Left forelimb (tissue), 1 donor: ENCODE measurements around the gene SMYD4.
"Not testable (repeated sequence)": the region's sequence is repeated elsewhere in the genome, so short reads cannot be mapped to it uniquely, and the experiment has no call there.

Experiments used
- DNase-seq: peaks from one replicate; pipeline ENCODE4 v3.0.0-alpha.2; 2018; ENCODE audit warnings: low spot score

SMYD4 gene

GRCh38 chr17:1755827-1756262 is 73.9 kb downstream of the SMYD4 start:
- no peak for DNase-seq

DNA sequence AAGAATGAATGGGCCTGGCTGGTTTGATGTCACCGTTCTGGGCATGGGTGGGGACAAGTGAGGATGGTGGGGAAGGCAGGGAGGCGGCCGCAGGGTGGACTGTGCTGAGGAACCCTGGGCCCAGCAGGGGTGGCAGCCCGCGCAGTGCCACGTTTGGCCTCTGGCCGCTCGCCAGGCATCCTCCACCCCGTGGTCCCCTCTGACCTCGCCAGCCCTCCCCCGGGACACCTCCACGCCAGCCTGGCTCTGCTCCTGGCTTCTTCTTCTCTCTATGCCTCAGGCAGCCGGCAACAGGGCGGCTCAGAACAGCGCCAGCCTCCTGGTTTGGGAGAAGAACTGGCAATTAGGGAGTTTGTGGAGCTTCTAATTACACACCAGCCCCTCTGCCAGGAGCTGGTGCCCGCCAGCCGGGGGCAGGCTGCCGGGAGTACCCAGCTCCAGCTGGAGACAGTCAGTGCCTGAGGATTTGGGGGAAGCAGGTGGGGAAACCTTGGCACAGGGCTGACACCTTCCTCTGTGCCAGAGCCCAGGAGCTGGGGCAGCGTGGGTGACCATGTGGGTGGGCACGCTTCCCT is 74.4 kb downstream of the SMYD4 start:
- no peak for DNase-seq

- DNase-seq, result no peak
Observed at GRCh38 chr17:1754430-1755112, 75.1 kb downstream of the SMYD4 start.

- no peak for DNase-seq
Observed at GRCh38 chr17:1753767-1754429, 75.8 kb downstream of the SMYD4 start.

- no peak for DNase-seq
Observed at GRCh38 chr17:1752425-1753262, 77.1 kb downstream of the SMYD4 start.

DNA sequence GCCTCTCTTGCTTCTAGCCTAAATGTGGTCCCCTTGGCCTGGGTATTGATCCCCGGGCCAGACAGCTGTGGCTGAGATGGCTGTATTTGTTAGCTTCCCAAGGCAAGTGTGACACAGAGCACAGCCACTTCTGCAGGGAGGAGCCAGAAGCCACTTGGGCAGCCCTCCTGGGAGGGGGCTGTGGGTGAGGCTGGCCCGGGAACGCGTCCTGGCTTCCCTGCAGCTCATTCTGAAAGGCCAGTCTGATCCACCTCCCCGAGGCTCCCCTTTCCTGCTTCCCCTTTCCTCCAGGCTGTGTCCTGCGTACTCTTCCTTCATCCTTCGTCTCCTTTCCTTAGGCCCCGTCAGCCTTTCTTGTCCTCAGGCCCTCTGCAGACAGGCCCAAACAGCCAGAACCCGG is 79.1 kb downstream of the SMYD4 start:
- DNase-seq, result no peak

GRCh38 chr17:1746975-1747543 is 82.6 kb downstream of the SMYD4 start:
- DNase-seq, result no peak

DNA sequence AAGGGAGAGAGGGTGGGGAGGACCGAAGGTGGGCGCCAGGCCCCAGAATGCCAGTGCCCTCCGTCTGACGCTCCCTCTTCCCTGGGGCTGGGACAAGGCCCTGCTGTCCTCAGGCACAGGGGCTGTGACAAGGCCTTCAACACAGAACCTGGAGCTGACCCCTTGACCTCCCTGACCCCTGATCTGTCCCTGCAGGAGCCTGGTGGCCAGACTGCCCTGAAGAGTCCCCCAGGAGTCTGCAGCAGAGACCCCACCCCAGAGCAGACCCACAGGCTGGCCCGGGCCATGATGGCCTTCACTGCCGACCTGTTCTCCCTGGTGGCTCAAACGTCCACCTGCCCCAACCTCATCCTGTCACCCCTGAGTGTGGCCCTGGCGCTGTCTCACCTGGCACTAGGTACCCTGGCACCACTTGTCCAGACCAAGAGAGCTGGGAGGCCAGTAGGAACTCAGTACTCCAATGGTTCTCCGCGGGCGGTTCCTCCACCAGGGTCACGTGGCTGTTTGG is 84.1 kb downstream of the SMYD4 start:
- DNase-seq, result no peak

DNA sequence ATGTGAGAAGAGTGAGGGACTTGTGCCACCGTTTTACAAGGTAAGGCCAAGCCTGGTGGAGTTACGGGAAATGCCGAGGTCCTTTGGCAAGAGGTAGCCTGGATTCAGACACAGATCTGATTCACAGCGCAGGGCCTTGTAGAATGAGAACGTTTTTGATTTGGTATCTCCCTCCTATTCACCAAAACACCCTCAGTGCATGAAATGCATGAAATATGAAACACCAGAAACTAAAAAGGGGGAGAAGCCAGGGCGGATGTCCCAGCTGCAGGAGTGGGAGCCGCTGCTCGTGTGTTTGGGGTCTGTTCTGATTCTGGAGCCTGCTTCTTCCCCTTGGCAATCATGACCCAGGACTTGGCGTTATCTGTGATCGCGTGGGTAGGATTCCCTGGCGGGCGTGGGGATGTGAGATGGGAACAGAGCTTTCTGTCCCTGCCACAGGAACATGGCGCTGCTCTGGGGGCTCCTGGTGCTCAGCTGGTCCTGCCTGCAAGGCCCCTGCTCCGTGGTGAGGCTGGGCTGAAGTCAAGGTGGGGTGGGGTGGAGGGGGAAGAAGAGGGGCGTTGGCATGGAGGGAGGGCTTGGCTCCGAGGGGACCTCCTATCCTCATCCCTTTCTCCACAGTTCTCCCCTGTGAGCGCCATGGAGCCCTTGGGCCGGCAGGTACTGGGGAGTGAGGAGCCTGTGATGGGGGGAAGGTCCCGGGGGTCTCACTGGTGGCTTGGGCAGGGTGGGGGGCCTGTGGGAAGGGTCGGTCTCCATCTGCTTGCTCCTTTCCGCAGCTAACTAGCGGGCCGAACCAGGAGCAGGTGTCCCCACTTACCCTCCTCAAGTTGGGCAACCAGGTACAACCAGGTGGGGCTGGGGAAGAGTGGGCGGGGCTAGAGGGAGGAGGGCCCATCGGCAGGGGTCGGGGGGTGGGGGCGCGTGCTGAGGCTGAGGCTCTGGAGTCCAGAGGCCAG is 84.9 kb downstream of the SMYD4 start:
- DNase-seq, result no peak

- DNase-seq, result peak; percentile 63
Observed at GRCh38 chr17:1743088-1743439, 86.6 kb downstream of the SMYD4 start.

GRCh38 chr17:1742371-1743087 is 87.2 kb downstream of the SMYD4 start, which contains the start of gene SERPINF2:
Gene SERPINF2 (plus strand): TSS chr17:1742871. CDS start chr17:1744996, 2,125 bp downstream.
- DNase-seq, result no peak

GRCh38 chr17:1741899-1742298 is 87.8 kb downstream of the SMYD4 start:
- DNase-seq, result not testable (repeated sequence)

DNA sequence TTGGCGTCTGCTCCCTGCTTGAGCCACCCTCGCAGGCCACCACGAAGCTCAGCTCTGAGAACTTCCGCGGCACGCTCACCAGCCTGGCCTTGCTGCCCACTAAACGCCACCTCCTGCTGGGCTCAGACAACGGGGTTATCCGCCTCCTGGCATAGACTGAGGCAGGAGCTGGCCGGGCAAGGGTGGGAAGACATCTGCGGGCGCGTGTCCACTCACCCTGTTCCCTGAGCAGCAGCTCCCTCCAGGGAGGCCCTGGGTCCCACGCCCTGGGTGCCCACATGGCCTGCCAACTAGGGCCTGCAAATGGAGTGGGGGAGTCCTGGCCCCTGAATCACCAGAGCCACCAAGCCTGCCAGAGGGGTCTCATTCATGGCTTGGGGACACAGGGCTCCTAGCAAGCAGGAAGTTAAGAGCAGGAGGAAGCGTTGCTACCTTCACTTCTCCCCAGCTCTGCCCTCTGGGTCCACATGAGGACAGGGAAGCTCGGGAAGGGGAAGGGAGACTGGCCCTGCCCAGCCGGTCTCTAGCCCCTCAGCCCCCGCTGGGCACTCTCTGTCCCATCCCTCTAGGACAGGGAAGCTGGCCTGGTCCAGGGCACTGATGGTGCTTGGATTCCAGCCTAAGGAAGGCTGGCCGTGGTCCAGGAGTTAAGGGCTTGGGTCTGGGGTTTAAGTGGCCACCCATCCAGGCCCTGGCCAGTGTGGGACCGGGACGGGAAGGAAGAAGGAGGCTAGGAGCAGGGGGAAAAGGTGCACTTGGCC is 92.0 kb downstream of the SMYD4 start:
- DNase-seq, result no peak

GRCh38 chr17:1736348-1737281 is 93.1 kb downstream of the SMYD4 start:
- no peak for DNase-seq

GRCh38 chr17:1735834-1736347 is 93.8 kb downstream of the SMYD4 start:
- DNase-seq, result peak; percentile 63

DNA sequence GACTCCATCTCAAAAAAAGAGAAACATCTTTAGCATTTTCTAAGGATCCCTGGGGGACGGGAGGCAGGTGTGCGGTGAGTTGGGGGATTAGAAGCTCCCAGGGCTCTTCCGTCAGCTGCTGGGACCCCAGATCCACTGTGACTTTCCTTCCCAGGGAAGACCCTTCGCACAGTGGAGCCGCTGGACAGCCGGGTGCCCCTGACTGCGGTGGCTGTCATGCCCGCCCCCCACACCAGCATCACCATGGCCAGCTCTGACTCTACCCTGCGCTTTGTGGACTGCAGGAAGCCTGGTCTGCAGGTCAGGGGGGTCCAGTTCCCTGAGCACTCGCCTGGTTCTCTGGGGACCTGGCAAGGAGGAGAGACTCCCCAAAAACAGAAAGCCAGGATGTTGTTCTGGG is 94.3 kb downstream of the SMYD4 start:
- DNase-seq, result no peak

- no peak for DNase-seq
Observed at GRCh38 chr17:1733759-1734158, 95.9 kb downstream of the SMYD4 start.

- no peak for DNase-seq
Observed at GRCh38 chr17:1732833-1733321, 96.8 kb downstream of the SMYD4 start.
